ENCODE measurements around the gene CDK14.

DNA sequence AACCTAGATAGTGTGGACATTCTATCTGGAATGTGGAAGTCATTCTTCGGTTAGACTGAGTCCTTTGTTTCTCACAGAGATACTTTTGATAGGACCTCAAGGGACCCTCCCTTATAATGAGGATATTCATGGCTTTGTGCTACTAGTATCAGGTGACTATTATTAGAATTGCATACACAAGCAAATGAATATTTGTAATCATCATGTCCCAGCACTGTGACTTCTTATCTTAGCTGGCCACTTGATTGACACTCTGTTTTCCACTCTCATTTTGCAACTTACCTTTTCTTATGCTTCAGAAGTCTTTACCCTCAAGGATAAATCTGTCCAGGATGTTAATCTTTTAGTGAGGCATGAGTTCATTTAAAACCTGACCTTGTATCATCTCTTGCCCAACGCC lies 399.9 kb downstream of the CDK14 start:
- TF ChIP-seq, protein P1, sequence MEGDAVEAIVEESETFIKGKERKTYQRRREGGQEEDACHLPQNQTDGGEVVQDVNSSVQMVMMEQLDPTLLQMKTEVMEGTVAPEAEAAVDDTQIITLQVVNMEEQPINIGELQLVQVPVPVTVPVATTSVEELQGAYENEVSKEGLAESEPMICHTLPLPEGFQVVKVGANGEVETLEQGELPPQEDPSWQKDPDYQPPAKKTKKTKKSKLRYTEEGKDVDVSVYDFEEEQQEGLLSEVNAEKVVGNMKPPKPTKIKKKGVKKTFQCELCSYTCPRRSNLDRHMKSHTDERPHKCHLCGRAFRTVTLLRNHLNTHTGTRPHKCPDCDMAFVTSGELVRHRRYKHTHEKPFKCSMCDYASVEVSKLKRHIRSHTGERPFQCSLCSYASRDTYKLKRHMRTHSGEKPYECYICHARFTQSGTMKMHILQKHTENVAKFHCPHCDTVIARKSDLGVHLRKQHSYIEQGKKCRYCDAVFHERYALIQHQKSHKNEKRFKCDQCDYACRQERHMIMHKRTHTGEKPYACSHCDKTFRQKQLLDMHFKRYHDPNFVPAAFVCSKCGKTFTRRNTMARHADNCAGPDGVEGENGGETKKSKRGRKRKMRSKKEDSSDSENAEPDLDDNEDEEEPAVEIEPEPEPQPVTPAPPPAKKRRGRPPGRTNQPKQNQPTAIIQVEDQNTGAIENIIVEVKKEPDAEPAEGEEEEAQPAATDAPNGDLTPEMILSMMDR (IDR thresholded peaks at IDR 0.05; ENCODE audit: low read depth, low read length): no peak
- no peak for TF ChIP-seq EZH2phosphoT487 (IDR thresholded peaks at IDR 0.05; ENCODE audit: low read depth)

All from OCI-LY3 (cell line).